Natural killer cell (primary cell): ENCODE data around the gene CLCNKA. TPM values are rescaled to one million over a fixed set of nuclear protein-coding genes. Genes with fewer than 3 reads are reported as not detected.
"Not testable (repeated sequence)": the region's sequence is repeated elsewhere in the genome, so short reads cannot be mapped to it uniquely, and the experiment has no call there.

Experiments
- ATAC-seq, 3 donors: fragments of 150-1000 bp in 2 of 3; fragments of 200-7000 bp in 1 of 3; cut with Tn5 transposase; 1 replicate in 1 of 3; 2 replicates in 2 of 3; pipeline ENCODE4 v1.10.0; 2021; ENCODE audit warnings: mild to moderate bottlenecking in 2 of 3, moderate library complexity in 2 of 3
- DNase-seq, 2 donors: peaks; one replicate each; pipeline versions ENCODE4 v3.0.0 to v3.0.0-alpha.2; 2013 to 2021; ENCODE audit warnings: mixed read lengths in 1 of 2
- H3K27ac ChIP-seq: one replicate; pipeline ENCODE4 v1.5.1; 2013; ENCODE audit warnings: mild to moderate bottlenecking, low read length
- H3K27me3 ChIP-seq: one replicate; pipeline ENCODE4 v1.6.1; 2013; ENCODE audit warnings: low read length; ENCODE audit not compliant: control insufficient read depth, insufficient read depth
- H3K36me3 ChIP-seq: one replicate; pipeline ENCODE4 v1.6.1; 2013; ENCODE audit warnings: low read length; ENCODE audit not compliant: control insufficient read depth, insufficient read depth
- H3K4me1 ChIP-seq: one replicate; pipeline ENCODE4 v1.6.1; 2013; ENCODE audit warnings: low read length; ENCODE audit not compliant: control insufficient read depth, insufficient read depth
- H3K4me3 ChIP-seq: one replicate; pipeline ENCODE4 v1.5.1; 2013; ENCODE audit warnings: low read length
- H3K9me3 ChIP-seq: one replicate; pipeline ENCODE4 v1.6.1; 2013; ENCODE audit warnings: low read length; ENCODE audit not compliant: control insufficient read depth, insufficient read depth
- H3K27ac Mint-ChIP-seq, 2 donors: one replicate each; pipeline ENCODE4 v1.8.0; 2022; ENCODE audit warnings: mild to moderate bottlenecking in 2 of 2, mixed read lengths in 2 of 2, moderate library complexity in 1 of 2
- H3K27me3 Mint-ChIP-seq, 2 donors: one replicate each; pipeline ENCODE4 v1.8.0; 2022; ENCODE audit warnings: low read depth in 2 of 2, mixed read lengths in 2 of 2
- H3K36me3 Mint-ChIP-seq: one replicate; pipeline ENCODE4 v1.8.0; 2022; ENCODE audit warnings: mixed read lengths
- H3K4me1 Mint-ChIP-seq, 2 donors: one replicate each; pipeline ENCODE4 v1.8.0; 2022; ENCODE audit warnings: mixed read lengths in 2 of 2
- H3K4me3 Mint-ChIP-seq: one replicate; pipeline ENCODE4 v1.8.0; 2022; ENCODE audit warnings: mild to moderate bottlenecking, moderate library complexity, mixed read lengths
- H3K9me3 Mint-ChIP-seq, 2 donors: one replicate each; pipeline ENCODE4 v1.8.0; 2022; ENCODE audit warnings: mixed read lengths in 2 of 2
- WGBS: methylation state at CpG from one replicate; pipeline ENCODE4 v1.1.7; 2013; ENCODE audit warnings: missing lambda C conversion rate; ENCODE audit not compliant: insufficient coverage; 5-methylcytosine and 5-hydroxymethylcytosine counted together
- intact Hi-C: fragments of 100-400 bp; cut with micrococcal nuclease; formaldehyde crosslinking; loops from one replicate; pipeline ENCODE4 v1.14.2; 2022
- total RNA-seq, 4 donors: library from RNA; stranded (reverse); fragments of 120-200 nt in 1 of 4; gene quantifications; one replicate each; pipeline versions ENCODE4 v1.2.3 to v1.2.4, GENCODE V29; 2013 to 2022
- TF ChIP-seq, protein P1 (sequence below): fragments of 200-600 bp; IDR thresholded peaks from one replicate; pipeline ENCODE4 v1.8.0; 2022; ENCODE audit warnings: antibody characterized with exemption

The CLCNKA gene
- total RNA-seq, 3 donors from 2014 or later (not counting 1 experiment from before 2014, with no cell fraction given) = 0.16 to 0.33 TPM; not detected in 1

DNA sequence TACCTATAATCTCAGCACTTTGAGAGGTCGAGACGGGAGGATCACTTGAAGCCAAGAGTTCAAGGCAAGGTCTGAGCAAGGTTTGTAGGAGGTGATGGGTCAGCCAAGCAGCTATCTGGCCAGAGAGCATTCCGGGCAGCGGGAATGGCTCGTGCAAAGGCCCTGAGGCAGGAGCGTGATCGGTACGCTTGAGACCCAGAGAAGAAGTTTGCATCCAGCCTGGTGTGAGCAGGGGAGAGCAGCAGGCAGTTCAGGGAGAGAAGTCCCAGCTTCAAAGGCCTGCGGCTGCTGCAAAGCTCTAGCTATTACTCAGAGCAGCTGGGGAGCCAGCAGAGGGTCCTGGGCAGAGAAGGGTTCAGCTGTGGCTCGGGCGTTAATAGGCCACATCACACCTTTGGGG, 22.9 kb upstream of the CLCNKA start:
- ATAC-seq = no peak
- 91% methylated on average over 11 of the region's 11 CpGs for WGBS
- H3K27ac ChIP-seq = no peak overlapping the region

DNA sequence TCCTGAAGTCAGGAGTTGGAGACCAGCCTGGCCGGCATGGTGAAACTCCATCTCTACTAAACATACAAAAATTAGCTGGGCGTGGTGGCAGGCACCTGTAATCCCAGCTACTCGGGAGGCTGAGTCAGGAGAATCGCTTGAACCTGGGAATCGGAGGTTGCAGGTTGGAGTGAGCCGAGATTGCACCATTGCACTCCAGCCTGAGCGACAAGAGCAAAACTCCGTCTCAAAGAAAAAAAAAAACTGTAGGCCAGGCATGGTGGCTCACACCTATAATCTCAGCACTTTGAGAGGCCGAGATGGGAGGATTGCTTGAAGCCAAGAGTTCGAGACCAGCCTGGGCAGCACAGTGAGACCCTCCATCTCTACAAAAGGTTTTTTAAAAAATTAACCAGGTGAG, 20.6 kb upstream of the CLCNKA start:
- H3K27ac Mint-ChIP-seq, H3K4me3 ChIP-seq, H3K36me3 ChIP-seq, H3K27ac ChIP-seq, H3K9me3 Mint-ChIP-seq, H3K9me3 ChIP-seq, ATAC-seq, H3K4me3 Mint-ChIP-seq, H3K27me3 ChIP-seq, intact Hi-C loops, H3K36me3 Mint-ChIP-seq, DNase-seq, H3K4me1 Mint-ChIP-seq, H3K4me1 ChIP-seq: not testable (repeated sequence)
- H3K27me3 Mint-ChIP-seq = peaks cover 7 to 13% of the 10 kb centered on the region in 2 donors
- WGBS = 96% methylated on average over 10 of the region's 10 CpGs

More for the DNA sequence above, 22.9 kb upstream of the CLCNKA start:
- Mint-ChIP-seq H3K36me3 (no peaks in the 10 kb centered on the region), H3K27me3 (peaks cover 7 to 13% of the 10 kb centered on the region in 2 donors), H3K4me1 (no peaks in the 10 kb centered on the region), H3K4me3 (no peak overlapping the region), H3K27ac (no peak overlapping the region), H3K9me3 (no peaks in the 10 kb centered on the region)
- intact Hi-C loops = no loop called here
- TF ChIP-seq, protein P1, sequence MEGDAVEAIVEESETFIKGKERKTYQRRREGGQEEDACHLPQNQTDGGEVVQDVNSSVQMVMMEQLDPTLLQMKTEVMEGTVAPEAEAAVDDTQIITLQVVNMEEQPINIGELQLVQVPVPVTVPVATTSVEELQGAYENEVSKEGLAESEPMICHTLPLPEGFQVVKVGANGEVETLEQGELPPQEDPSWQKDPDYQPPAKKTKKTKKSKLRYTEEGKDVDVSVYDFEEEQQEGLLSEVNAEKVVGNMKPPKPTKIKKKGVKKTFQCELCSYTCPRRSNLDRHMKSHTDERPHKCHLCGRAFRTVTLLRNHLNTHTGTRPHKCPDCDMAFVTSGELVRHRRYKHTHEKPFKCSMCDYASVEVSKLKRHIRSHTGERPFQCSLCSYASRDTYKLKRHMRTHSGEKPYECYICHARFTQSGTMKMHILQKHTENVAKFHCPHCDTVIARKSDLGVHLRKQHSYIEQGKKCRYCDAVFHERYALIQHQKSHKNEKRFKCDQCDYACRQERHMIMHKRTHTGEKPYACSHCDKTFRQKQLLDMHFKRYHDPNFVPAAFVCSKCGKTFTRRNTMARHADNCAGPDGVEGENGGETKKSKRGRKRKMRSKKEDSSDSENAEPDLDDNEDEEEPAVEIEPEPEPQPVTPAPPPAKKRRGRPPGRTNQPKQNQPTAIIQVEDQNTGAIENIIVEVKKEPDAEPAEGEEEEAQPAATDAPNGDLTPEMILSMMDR = no peak
- no peak for DNase-seq
- Histone ChIP-seq H3K27me3 (no peaks in the 10 kb centered on the region), H3K9me3 (no peaks in the 10 kb centered on the region), H3K36me3 (no peaks in the 10 kb centered on the region), H3K4me3 (no peak overlapping the region), H3K4me1 (no peaks in the 10 kb centered on the region)

DNA sequence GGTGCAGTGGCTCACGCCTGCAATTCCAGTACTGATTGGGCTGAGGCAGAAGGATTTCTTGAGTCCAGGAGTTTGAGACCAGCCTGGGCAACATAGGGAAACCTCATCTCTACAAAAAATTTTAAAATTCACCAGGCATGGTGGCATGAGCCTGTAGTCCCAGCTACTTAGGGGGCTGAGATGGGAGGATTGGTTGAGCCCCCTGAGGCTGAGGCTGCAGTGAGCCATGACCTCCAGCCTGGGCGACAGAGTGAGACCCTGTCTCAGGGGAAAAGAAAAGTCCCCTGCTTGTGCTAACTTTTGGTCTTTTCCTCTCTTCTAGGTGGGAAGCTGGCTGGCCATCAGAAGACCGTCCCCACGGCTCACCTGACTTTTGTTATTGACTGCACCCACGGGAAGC, 16.2 kb upstream of the CLCNKA start:
- H3K36me3 Mint-ChIP-seq = no peaks in the 10 kb centered on the region
- ATAC-seq (no peak), DNase-seq (no peak)
- Histone ChIP-seq H3K27me3 (no peaks in the 10 kb centered on the region), H3K4me1 (peaks cover 7% of the 10 kb centered on the region), H3K36me3 (no peaks in the 10 kb centered on the region), H3K9me3 (no peaks in the 10 kb centered on the region), H3K4me3 (no peak overlapping the region), H3K27ac (no peak overlapping the region)
- intact Hi-C loops = no loop called here
- H3K4me3 Mint-ChIP-seq = no peak overlapping the region
- H3K27ac Mint-ChIP-seq = no peak overlapping the region
- no peaks in the 10 kb centered on the region for H3K9me3 Mint-ChIP-seq
- no peaks in the 10 kb centered on the region for H3K27me3 Mint-ChIP-seq
- TF ChIP-seq, protein P1 = no peak
- WGBS = 72% methylated on average over 5 of the region's 5 CpGs
- H3K4me1 Mint-ChIP-seq = peaks cover 0 to 4% of the 10 kb centered on the region in 2 donors

DNA sequence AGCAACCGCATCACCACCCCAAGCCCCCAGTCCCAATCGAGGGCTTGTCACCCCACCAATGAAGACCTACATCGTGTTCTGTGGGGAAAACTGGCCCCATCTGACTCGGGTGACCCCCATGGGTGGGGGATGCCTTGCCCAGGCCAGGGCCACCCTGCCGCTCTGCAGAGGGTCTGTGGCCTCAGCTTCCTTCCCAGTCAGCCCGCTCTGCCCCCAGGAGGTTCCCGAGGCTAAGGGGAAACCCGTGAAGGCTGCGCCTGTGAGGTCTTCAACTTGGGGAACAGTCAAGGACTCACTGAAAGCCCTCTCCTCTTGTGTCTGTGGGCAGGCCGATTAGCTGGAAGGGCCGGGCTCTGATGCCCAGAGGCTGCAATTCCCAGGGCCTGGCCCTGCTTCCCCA, 15.8 kb upstream of the CLCNKA start:
- H3K4me3 Mint-ChIP-seq = no peak overlapping the region
- peaks cover 7% of the 10 kb centered on the region for H3K4me1 ChIP-seq
- 80% methylated on average over 11 of the region's 11 CpGs for WGBS
- H3K9me3 ChIP-seq = no peaks in the 10 kb centered on the region
- TF ChIP-seq, protein P1 = no peak
- DNase-seq = no peak
- no peaks in the 10 kb centered on the region for H3K27me3 Mint-ChIP-seq
- intact Hi-C loops = no loop called here
- no peak overlapping the region for H3K27ac ChIP-seq
- H3K4me3 ChIP-seq = no peak overlapping the region
- ATAC-seq = no peak
- H3K36me3 Mint-ChIP-seq = no peaks in the 10 kb centered on the region
- no peaks in the 10 kb centered on the region for H3K36me3 ChIP-seq
- no peak overlapping the region for H3K27ac Mint-ChIP-seq
- H3K4me1 Mint-ChIP-seq = peaks cover 0 to 4% of the 10 kb centered on the region in 2 donors
- H3K9me3 Mint-ChIP-seq = no peaks in the 10 kb centered on the region
- H3K27me3 ChIP-seq = no peaks in the 10 kb centered on the region
